SU-DHL-6 (cell line): ENCODE measurements around the gene CNTNAP3.
"Not testable (repeated sequence)": the region's sequence is repeated elsewhere in the genome, so short reads cannot be mapped to it uniquely, and the experiment has no call there.

Source experiments
- H2AFZ ChIP-seq: fragments of 200-600 bp; sonication (generic); 2 replicates; pipeline ENCODE4 v1.6.1; 2014; ENCODE audit warnings: low read depth, mild to moderate bottlenecking, moderate library complexity, mixed read lengths, antibody characterized with exemption, low read length; ENCODE audit not compliant: severe bottlenecking
- H3F3A ChIP-seq: fragments of 200-600 bp; shearing (Covaris generic); 2 replicates; pipeline ENCODE4 v1.6.0; 2016; ENCODE audit warnings: antibody characterized with exemption, mild to moderate bottlenecking; ENCODE audit not compliant: insufficient read depth
- H3K27ac ChIP-seq: fragments of 200-600 bp; sonication (generic); 2 replicates; pipeline ENCODE4 v1.5.1; 2016; ENCODE audit warnings: low read depth, mild to moderate bottlenecking, low read length, moderate library complexity, mixed read lengths
- H3K27me3 ChIP-seq: fragments of 200-600 bp; sonication (generic), shearing (Covaris generic); 2 replicates; pipeline ENCODE4 v1.6.0; 2014; ENCODE audit warnings: mild to moderate bottlenecking, low read length
- H3K36me3 ChIP-seq: fragments of 200-600 bp; sonication (generic); 2 replicates; pipeline ENCODE4 v1.6.1; 2014; ENCODE audit warnings: mild to moderate bottlenecking, low read length, mixed read lengths
- H3K4me2 ChIP-seq: fragments of 300-600, 200-600 bp; shearing (Covaris generic), sonication (generic); 2 replicates; pipeline ENCODE4 v1.6.0; 2014; ENCODE audit warnings: low read length, low read depth, mild to moderate bottlenecking; ENCODE audit not compliant: poor library complexity, severe bottlenecking
- H3K4me3 ChIP-seq: fragments of 200-600 bp; sonication (generic); 2 replicates; pipeline ENCODE4 v1.5.1; 2014; ENCODE audit warnings: antibody characterized with exemption, low read length, mild to moderate bottlenecking, mixed read lengths; ENCODE audit not compliant: insufficient read depth, poor library complexity, severe bottlenecking
- H3K79me2 ChIP-seq: fragments of 200-600 bp; sonication (generic); 2 replicates; pipeline ENCODE4 v1.6.1; 2014; ENCODE audit warnings: mild to moderate bottlenecking, low read length, moderate library complexity; ENCODE audit not compliant: insufficient read depth
- H3K9ac ChIP-seq: fragments of 200-600 bp; sonication (generic); 2 replicates; pipeline ENCODE4 v1.7.0; 2014; ENCODE audit warnings: mild to moderate bottlenecking, low read length
- H3K9me2 ChIP-seq: fragments of 200-600 bp; sonication (generic); replicated peaks from 2 replicates; pipeline ENCODE4 v1.6.1; 2014; ENCODE audit warnings: low read length; ENCODE audit not compliant: insufficient read depth
- H3K9me3 ChIP-seq: fragments of 200-600 bp; sonication (generic); 2 replicates; pipeline ENCODE4 v1.6.1; 2014; ENCODE audit warnings: low read length, mixed read lengths; ENCODE audit not compliant: insufficient read depth
- H4K20me1 ChIP-seq: fragments of 200-600 bp; sonication (generic); 2 replicates; pipeline ENCODE4 v1.6.1; 2014; ENCODE audit warnings: low read depth, mild to moderate bottlenecking, antibody characterized with exemption, low read length, moderate library complexity, mixed read lengths

The CNTNAP3 gene

DNA sequence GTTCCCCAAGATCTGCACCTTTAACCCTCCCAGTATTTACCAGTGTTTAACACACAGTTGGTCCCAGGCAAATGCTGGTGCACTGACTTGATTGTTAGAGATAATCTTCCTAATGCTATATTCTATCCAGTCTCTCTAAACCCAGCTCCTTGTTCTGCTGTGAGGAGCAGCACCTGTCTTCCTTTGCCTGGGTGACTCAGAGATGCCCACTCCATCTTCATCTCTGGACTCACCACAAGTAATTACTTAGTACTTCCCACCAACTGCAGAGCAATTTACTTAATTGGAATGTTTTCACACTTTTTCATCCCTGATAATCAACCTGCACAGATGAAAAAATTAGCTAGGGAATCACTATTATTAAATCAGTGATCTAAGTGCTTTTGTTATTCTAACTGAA lies 87.6 kb downstream of the CNTNAP3 start:
- not testable (repeated sequence) for H3K27me3 ChIP-seq, H3K9ac ChIP-seq, H3K79me2 ChIP-seq, H2AFZ ChIP-seq, H3K4me3 ChIP-seq, H3K4me2 ChIP-seq, H3K36me3 ChIP-seq, H3K9me2 ChIP-seq, H4K20me1 ChIP-seq, H3F3A ChIP-seq, H3K27ac ChIP-seq, H3K9me3 ChIP-seq

DNA sequence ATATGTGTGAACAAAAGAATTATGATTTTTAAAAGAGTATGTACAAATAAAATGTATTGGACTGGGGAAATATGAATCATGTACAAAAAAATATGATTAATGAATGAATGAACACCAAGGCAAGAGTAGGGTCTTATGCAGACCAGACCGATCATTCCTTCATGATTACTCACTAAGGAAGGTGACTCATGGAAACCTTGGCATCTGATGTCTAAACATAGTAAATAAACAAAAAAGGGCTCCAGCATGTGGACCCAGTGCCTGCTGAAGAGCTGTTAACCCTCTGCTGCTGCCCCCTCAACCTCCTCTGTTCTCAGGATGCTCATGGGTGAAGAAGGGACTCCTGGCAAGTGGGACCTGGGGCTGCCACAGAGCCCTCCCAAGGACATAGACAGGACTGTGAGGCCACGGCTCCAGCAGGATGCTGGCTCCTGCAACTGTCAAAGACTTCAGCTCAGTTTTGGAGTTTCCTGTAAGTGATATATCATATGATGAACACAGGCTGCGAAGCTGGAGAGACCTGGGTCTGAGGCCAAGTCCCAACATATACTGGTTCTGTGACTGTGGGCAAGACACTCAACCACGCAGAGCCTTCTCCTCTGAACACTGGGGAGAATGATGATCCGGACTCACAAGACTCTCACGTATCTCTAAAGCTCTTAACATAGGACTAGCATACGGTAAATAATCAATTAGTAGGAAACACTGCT lies 89.8 kb downstream of the CNTNAP3 start:
- not testable (repeated sequence) for H3K79me2 ChIP-seq, H2AFZ ChIP-seq, H3K9me3 ChIP-seq, H3K9ac ChIP-seq, H3K36me3 ChIP-seq, H3K4me2 ChIP-seq, H3K4me3 ChIP-seq, H3K27me3 ChIP-seq, H4K20me1 ChIP-seq, H3K27ac ChIP-seq, H3F3A ChIP-seq, H3K9me2 ChIP-seq

DNA sequence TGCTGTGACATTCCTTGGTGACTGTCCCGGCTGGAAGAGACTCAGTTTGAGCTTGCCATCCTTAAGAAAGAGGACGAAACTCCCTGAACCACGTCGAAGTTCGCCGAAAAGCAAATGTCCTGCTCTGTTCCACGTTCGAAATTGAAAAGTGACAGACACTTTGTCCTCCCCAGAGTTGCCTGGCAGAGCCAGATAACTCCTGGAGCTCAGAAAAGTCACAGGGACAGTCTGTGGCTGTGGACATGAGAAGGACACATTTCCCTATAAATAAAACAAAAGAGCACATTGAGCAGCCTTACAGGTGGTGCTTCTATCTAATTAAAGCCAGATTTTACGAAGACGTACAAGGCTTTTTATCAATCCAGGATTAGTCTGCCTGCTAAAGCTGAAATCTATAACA lies 116.6 kb downstream of the CNTNAP3 start:
- H3K79me2 ChIP-seq, H2AFZ ChIP-seq, H3K9me2 ChIP-seq, H3K9me3 ChIP-seq, H3K27me3 ChIP-seq, H3K4me3 ChIP-seq, H3K9ac ChIP-seq, H3K4me2 ChIP-seq, H3K27ac ChIP-seq, H3K36me3 ChIP-seq, H4K20me1 ChIP-seq, H3F3A ChIP-seq: not testable (repeated sequence)

DNA sequence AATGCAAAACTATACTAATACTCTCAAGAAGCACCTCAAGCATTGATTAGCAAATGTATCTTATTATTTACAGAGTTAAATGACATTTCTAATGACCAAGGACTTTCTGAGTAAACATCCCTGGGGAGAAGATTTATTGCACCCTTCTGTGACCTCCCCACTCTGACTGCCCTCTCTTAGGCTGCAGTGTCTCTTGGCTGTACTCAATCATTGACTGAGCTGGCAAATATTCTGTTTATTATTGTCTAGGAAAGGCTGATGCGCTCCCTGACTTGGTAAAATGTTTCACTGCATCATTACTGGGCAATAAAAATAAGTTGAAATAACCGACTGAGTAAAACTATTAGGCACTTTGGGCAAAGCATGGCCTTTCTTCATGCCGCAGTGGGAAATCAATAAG lies 130.3 kb downstream of the CNTNAP3 start:
- not testable (repeated sequence) for H3K9me2 ChIP-seq, H3K27me3 ChIP-seq, H3K9ac ChIP-seq, H3K27ac ChIP-seq, H3F3A ChIP-seq, H3K79me2 ChIP-seq, H3K36me3 ChIP-seq, H3K4me3 ChIP-seq, H2AFZ ChIP-seq, H4K20me1 ChIP-seq, H3K4me2 ChIP-seq, H3K9me3 ChIP-seq

DNA sequence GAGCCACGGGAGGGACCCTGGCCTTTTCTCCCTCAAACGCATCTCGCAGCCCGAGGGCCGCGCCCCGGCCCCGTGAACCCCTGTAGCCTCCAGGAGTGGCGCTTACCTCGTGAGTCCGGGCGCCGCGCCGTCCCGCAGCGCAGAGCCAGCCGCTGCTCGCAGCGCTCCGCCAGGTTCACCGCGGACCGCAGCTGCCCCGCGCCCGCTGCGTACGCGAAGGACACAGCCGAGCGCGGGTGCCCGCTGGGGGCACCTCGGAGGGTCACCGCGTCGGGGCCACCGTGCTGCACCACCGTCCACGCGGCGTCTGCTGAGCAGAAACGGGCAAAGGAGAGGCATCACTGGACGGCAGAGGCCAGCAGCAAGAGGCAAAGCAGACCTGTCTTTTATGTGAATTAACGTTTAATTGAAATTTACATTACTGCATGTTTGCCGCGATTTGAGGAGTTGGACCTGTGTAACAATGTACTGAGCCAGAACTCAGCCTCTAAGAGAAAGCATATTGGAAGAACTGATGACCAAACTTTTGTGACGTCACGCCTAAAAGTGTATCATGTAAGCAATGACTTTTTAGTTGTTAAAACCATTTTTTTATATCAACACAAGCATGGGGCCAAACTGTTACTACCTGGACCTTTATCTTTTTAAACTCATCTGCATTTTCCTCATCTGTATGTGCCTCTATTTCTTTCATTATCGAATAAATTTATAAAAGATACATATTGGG lies 155.0 kb downstream of the CNTNAP3 start:
- H2AFZ ChIP-seq, H3K36me3 ChIP-seq, H3K4me2 ChIP-seq, H3K9me2 ChIP-seq, H3K27ac ChIP-seq, H3K27me3 ChIP-seq, H3K9ac ChIP-seq, H3F3A ChIP-seq, H4K20me1 ChIP-seq, H3K79me2 ChIP-seq, H3K9me3 ChIP-seq, H3K4me3 ChIP-seq: not testable (repeated sequence)

DNA sequence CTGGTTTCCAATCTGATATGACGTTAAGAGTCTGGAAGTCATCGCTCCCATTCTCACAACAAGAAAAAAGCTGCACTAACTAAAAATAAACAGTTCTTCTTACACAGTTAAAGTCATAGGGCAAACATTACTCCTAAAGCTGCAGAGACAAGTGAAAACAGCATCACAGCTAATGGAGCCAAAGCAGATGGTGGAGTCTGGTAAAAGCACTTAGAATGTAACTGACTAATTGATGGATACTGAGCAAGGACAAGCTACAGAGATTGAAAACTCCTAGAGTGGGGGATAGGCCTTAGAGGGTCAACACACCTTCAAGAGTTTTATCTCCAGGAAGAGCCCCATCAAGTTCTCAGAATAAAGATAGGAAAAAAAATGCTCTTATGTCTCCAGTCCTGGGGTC lies 166.6 kb downstream of the CNTNAP3 start:
- H3K27ac ChIP-seq, H3K27me3 ChIP-seq, H3K9me2 ChIP-seq, H3K36me3 ChIP-seq, H3K4me2 ChIP-seq, H3K4me3 ChIP-seq, H3K9me3 ChIP-seq, H3K9ac ChIP-seq, H3F3A ChIP-seq, H2AFZ ChIP-seq, H3K79me2 ChIP-seq, H4K20me1 ChIP-seq: not testable (repeated sequence)

DNA sequence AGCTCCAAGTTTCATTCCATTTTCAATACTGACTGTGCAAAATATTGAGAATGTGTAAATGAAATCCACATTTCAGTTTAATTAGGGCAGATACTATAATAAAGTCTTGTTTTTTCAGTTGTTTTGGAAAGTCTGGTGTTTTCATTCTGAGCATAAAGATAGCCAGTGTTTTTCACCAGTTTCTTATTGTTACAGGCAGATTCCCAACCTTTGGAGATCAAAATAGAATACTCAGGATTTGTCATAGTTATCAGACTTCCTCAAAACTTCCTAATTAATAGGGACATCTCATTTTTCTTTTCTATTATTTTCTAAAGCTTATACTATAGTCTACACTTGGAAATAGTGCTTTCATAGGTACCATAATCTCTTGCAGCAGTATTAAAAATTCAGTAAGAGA lies 176.2 kb downstream of the CNTNAP3 start:
- not testable (repeated sequence) for H3K27ac ChIP-seq, H3K79me2 ChIP-seq, H3K9me2 ChIP-seq, H3K9ac ChIP-seq, H4K20me1 ChIP-seq, H2AFZ ChIP-seq, H3K4me2 ChIP-seq, H3K4me3 ChIP-seq, H3K9me3 ChIP-seq, H3K27me3 ChIP-seq, H3K36me3 ChIP-seq, H3F3A ChIP-seq
